ENCODE results near the gene SART3. TPM values are rescaled to one million over a fixed set of nuclear protein-coding genes. Genes with fewer than 3 reads are reported as not detected.

SART3 gene
- total and polyA plus RNA-seq, 2 of the 8 experiments (the other 6 are each of a cell fraction or from before 2014, with no cell fraction given) = 16.0 to 103 TPM

- Histone ChIP-seq H3K27me3 (replicated peaks in 1 of 4; ENCODE audit: control insufficient read depth in 3 of 4, extremely low read depth in 1 of 4, insufficient read depth in 3 of 4, low read length in 3 of 4) (no peaks in the 10 kb centered on the region), H3K56ac (replicated peaks; ENCODE audit: insufficient read length, low read depth, low read length) (no peak overlapping the region), H3K9me3 (ENCODE audit: insufficient read depth in 2 of 2, low read depth in 1 of 2, low read length in 1 of 2) (0 out of 4 replicates have a peak, but pooled peaks cover 0 to 8% of the 10 kb centered on the region in 2 experiments), H3K14ac (ENCODE audit: insufficient read length) (no peak overlapping the region), H3K4me3 (ENCODE audit: extremely low read depth in 1 of 4, insufficient read depth in 2 of 4, low read depth in 3 of 4, low read length in 4 of 4) (no peak overlapping the region), H2BK12ac (ENCODE audit: low read depth, low read length) (no peak overlapping the region), H4K8ac (ENCODE audit: extremely low read depth, insufficient read depth, low read length) (0 out of 2 replicates have a peak overlapping the region, but pooled peaks have one; percentile 1), H3K4me1 (replicated peaks in 1 of 4; ENCODE audit: control insufficient read depth in 3 of 4, insufficient read depth in 4 of 4, low read length in 3 of 4) (peaks cover 0 to 5% (median 3%) of the 10 kb centered on the region in 4 experiments; a peak in 3 of 7 replicates), H3K27ac (ENCODE audit: low read depth, low read length) (no peak overlapping the region), H3K79me1 (ENCODE audit: low read depth, low read length) (no peaks in the 10 kb centered on the region), H3K9ac (replicated peaks in 1 of 4; ENCODE audit: extremely low read depth in 1 of 4, low read depth in 3 of 4, low read length in 3 of 4) (no peak overlapping the region), H4K20me1 (replicated peaks in 1 of 2; ENCODE audit: control insufficient read depth in 1 of 2, insufficient read depth in 2 of 2, low read length in 2 of 2) (no peaks in the 10 kb centered on the region), H3K79me2 (ENCODE audit: control insufficient read depth in 1 of 2, insufficient read depth in 2 of 2, low read length in 2 of 2) (no peaks in the 10 kb centered on the region), H2BK120ac (replicated peaks; ENCODE audit: low read depth, low read length) (no peak overlapping the region), H3K23ac (ENCODE audit: insufficient read length) (no peak overlapping the region), H4K91ac (replicated peaks; ENCODE audit: insufficient read length, low read length) (no peak overlapping the region), H3K4ac (replicated peaks; ENCODE audit: insufficient read length, low read depth, low read length) (no peak overlapping the region), H3K18ac (ENCODE audit: extremely low read depth, low read length) (no peak overlapping the region), H2BK5ac (ENCODE audit: low read depth, low read length) (no peak overlapping the region), H4K5ac (ENCODE audit: insufficient read length, low read depth, low read length) (no peak overlapping the region), H3K36me3 (ENCODE audit: control insufficient read depth in 2 of 4, insufficient read depth in 4 of 4, low read length in 3 of 4) (no peaks in the 10 kb centered on the region), H2AK5ac (ENCODE audit: low read depth, low read length) (no peak overlapping the region), H2AFZ (ENCODE audit: low read length) (peak overlapping the region; percentile 91; the same call in 1 of the 2 replicates), H2BK15ac (ENCODE audit: low read length) (no peak overlapping the region; the same call in 1 of the 2 replicates), H3K23me2 (ENCODE audit: low read depth, low read length) (0 out of 2 replicates have a peak, but pooled peaks cover 2% of the 10 kb centered on the region), H3K4me2 (ENCODE audit: insufficient read depth in 1 of 2, low read depth in 2 of 2, low read length in 2 of 2) (no peak overlapping the region), H2BK20ac (ENCODE audit: low read length) (no peak overlapping the region)
- ChIA-PET CTCF (ENCODE audit: partially characterized antibody) (interaction anchor here (0.6 to 3.3 kb wide), 6 partner anchors 11 to 493 kb away, joined by 3 to 34 read pairs (median 4); no protein-coding TSS in a partner anchor), POLR2A (ENCODE audit: partially characterized antibody) (interaction anchor here (1.4 kb wide), 1 partner anchor 79 kb away, joined by 3 read pairs; the partner anchor contains the start of gene ISCU)
- FAIRE-seq (no peak), DNase-seq (ENCODE audit: low read depth in 1 of 2, low spot score in 2 of 2) (no peak)
- WGBS, 2 experiments (ENCODE audit: extremely low coverage in 1 of 2, insufficient coverage in 1 of 2, insufficient read length in 1 of 2, insufficient replicate concordance in 2 of 2, low coverage in 1 of 2, low lambda C conversion rate in 2 of 2, missing lambda C conversion rate in 1 of 2) = 70% methylated on average over 6 of the region's 6 CpGs; no CpG with 5 or more reads in 1 of the 2 experiments
- TF ChIP-seq HDAC2 (IDR thresholded peaks at IDR 0.05; ENCODE audit: borderline replicate concordance in 1 of 2, low read depth in 2 of 2, low read length in 2 of 2) (no peak), BACH1 (IDR thresholded peaks at IDR 0.05; ENCODE audit: low read length) (no peak), MAX (IDR thresholded peaks at IDR 0.05) (no peak), BCL11A (IDR thresholded peaks at IDR 0.05; ENCODE audit: low read depth in 2 of 2, low read length in 2 of 2) (no peak), CREB1 (IDR thresholded peaks at IDR 0.05) (no peak), POU5F1 (IDR thresholded peaks at IDR 0.05; ENCODE audit: low read depth, low read length) (no peak)
These were observed 77.5 kb downstream of the SART3 start for GRCh38 chr12:108483213-108484059.

Measured in H1 (cell line).